ENCODE data around the gene KIR2DL1.
"Not testable (repeated sequence)": the region's sequence is repeated elsewhere in the genome, so short reads cannot be mapped to it uniquely, and the experiment has no call there.

The KIR2DL1 gene

DNA sequence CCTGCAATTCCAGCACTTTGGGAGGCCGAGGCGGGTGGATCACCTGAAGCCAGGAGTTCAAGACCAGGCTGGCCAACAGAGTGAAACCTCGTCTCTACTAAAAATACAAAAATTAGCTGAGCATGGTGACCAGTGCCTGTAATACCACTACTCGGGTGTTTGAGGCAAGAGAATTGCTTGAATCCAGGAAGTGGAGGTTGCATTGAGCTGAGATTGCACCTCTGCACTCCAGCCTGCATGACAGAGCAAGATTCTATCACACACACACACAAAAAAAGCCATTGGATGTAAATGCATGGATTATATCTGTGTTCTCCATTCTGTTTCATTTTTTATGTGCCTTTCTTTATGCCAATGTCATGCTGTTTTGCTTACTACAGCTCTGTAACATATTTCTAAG lies 54.8 kb downstream of the KIR2DL1 start:
- DNase-seq (ENCODE audit: low read depth), result not testable (repeated sequence)

DNA sequence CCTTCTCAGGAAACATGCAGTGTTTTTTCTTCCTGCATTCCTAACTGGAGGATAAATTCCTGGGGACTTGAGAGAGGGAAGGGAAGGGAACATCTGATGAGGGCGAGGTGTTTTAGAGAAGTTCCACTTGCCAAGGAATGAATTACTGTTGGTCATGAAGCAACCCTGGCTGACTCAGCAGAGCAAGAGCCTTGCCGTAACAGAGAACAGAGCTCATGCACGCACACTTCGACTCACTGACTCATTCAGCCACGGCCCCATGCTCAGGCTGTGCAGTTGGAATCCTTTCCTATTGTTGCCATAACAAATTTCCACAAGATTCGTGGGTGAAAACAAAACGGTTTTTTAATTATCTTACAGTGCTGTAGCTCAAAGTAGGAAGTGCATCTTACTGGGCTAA lies 55.7 kb downstream of the KIR2DL1 start:
- DNase-seq (ENCODE audit: low read depth), result not testable (repeated sequence)

DNA sequence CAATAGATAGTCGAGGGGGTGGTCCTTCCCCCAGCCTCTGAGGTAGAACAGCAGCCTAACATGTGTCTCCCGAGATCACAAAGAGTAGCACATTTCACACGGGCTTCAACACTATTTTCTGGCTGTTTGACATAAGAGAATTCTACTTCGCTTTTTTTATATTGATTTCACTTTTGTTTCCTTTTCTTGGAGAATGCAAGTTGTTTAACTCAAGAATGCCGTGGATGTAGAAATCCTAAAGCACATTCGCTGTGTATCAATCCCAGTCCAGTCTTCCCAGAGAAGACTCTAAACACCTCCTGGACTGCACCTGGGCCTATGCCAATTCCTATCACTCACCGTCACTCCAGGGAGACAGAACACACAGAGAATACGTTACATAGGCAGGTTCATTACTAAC lies 58.5 kb downstream of the KIR2DL1 start:
- not testable (repeated sequence) for DNase-seq (ENCODE audit: low read depth)

DNA sequence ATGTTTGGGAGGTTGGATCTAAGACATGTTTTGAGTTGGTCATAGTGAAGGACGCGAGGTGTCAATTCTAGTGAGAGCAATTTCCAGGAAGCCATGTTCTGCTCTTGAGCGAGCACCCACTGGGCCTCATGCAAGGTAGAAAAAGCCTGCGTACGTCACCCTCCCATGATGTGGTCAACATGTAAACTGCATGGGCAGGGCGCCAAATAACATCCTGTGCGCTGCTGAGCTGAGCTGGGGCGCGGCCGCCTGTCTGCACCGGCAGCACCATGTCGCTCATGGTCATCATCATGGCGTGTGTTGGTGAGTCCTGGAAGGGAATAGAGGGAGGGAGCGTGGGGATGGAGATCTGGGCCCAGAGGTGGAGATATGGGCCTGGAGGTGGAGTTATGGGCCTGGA lies 62.9 kb downstream of the KIR2DL1 start, which contains the start of gene KIR2DS4:
Gene KIR2DS4, plus strand, starts transcription at position 181 of the 400 bp plus-strand sequence.
- DNase-seq (ENCODE audit: low read depth), result not testable (repeated sequence)
